PC-3 (cell line): ENCODE measurements around the gene HHIP. TPM values are rescaled to one million over a fixed set of nuclear protein-coding genes. Genes with fewer than 3 reads are reported as not detected.

Experiments
- ATAC-seq: fragments of 200-7000 bp; cut with Tn5 transposase; 2 replicates; pipeline ENCODE4 v1.9.1; 2020; ENCODE audit warnings: mild to moderate bottlenecking, moderate library complexity
- BruUV-seq: library from RNA; stranded (reverse); fragments of 400-500 nt; replicated peaks from 2 replicates; lab custom pipeline; 2021; lab: Mats Ljungman, UMichigan
- CTCF ChIA-PET: fragments of 300-600 bp; sonication (Branson Sonifier 250); formaldehyde crosslinking; loops from one replicate; lab custom pipeline; 2022; ENCODE audit warnings: antibody characterized with exemption; lab: Charles Lee
- POLR2A ChIA-PET: fragments of 300-600 bp; sonication (Branson Sonifier 250); formaldehyde crosslinking; loops from one replicate; lab custom pipeline; 2022; ENCODE audit warnings: antibody characterized with exemption; ENCODE audit not compliant: unreplicated experiment; lab: Charles Lee
- DNase-seq: peaks from one replicate; pipeline ENCODE4 v3.0.0-alpha.2; 2015
- H2AFZ ChIP-seq: fragments of 300-600 bp; sonication (generic); 2 replicates; pipeline ENCODE4 v1.6.0; 2016; ENCODE audit warnings: antibody characterized with exemption, low read length
- H3F3A ChIP-seq: fragments of 300-600 bp; sonication (generic); one replicate; pipeline ENCODE4 v1.6.0; 2017; ENCODE audit warnings: antibody characterized with exemption, low read length, control low read depth, mild to moderate bottlenecking; ENCODE audit not compliant: unreplicated experiment
- H3K27ac ChIP-seq: fragments of 300-600 bp; sonication (generic); 2 replicates; pipeline ENCODE4 v1.5.1; 2016; ENCODE audit warnings: mild to moderate bottlenecking, low read length
- H3K27me3 ChIP-seq: fragments of 300-600 bp; sonication (generic); 2 replicates; pipeline ENCODE4 v1.6.1; 2016; ENCODE audit warnings: low read length, mixed read lengths
- H3K36me3 ChIP-seq: fragments of 300-600 bp; sonication (generic); 2 replicates; pipeline ENCODE4 v1.6.1; 2016; ENCODE audit warnings: low read depth, mixed run types, low read length, mixed read lengths
- H3K4me1 ChIP-seq: fragments of 300-600 bp; sonication (generic); 2 replicates; pipeline ENCODE4 v1.5.1; 2016; ENCODE audit warnings: low read length; ENCODE audit not compliant: insufficient read depth
- H3K4me2 ChIP-seq: fragments of 300-600 bp; sonication (generic); 2 replicates; pipeline ENCODE4 v1.6.0; 2016; ENCODE audit warnings: low read length
- H3K4me3 ChIP-seq: fragments of 300-600 bp; sonication (generic); 2 replicates; pipeline ENCODE4 v1.5.1; 2016; ENCODE audit warnings: mild to moderate bottlenecking, low read length, mixed read lengths
- H3K79me2 ChIP-seq: fragments of 300-600 bp; sonication (generic); 2 replicates; pipeline ENCODE4 v1.6.1; 2017; ENCODE audit warnings: low read length, mixed read lengths
- H3K9ac ChIP-seq: fragments of 300-600 bp; sonication (generic); 2 replicates; pipeline ENCODE4 v1.6.0; 2016; ENCODE audit warnings: mild to moderate bottlenecking, low read length
- H3K9me2 ChIP-seq: fragments of 300-600 bp; sonication (generic); replicated peaks from 2 replicates; pipeline ENCODE4 v1.6.1; 2016; ENCODE audit warnings: mixed run types, low read length, mixed read lengths
- H3K9me3 ChIP-seq: fragments of 300-600 bp; sonication (generic); 2 replicates; pipeline ENCODE4 v1.6.1; 2016; ENCODE audit warnings: low read length, mixed read lengths
- H4K20me1 ChIP-seq: fragments of 300-600 bp; sonication (generic); 2 replicates; pipeline ENCODE4 v1.6.1; 2016; ENCODE audit warnings: low read length, mixed read lengths
- CTCF ChIP-seq: fragments of 300-600 bp; sonication (generic); conservative IDR thresholded peaks from 2 replicates; pipeline ENCODE4 v1.5.1; 2017; ENCODE audit warnings: antibody characterized with exemption, low read depth, mild to moderate bottlenecking, low read length
- EZH2 ChIP-seq: fragments of 300-600 bp; sonication (generic); IDR thresholded peaks from one replicate; pipeline ENCODE4 v1.6.1; 2017; ENCODE audit warnings: antibody characterized with exemption, mild to moderate bottlenecking, low read length; ENCODE audit not compliant: unreplicated experiment
- EZH2phosphoT487 ChIP-seq: fragments of 300-600 bp; sonication (generic); IDR thresholded peaks from 2 replicates; pipeline ENCODE4 v1.6.1; 2018; ENCODE audit warnings: mild to moderate bottlenecking, antibody characterized with exemption, low read length, borderline replicate concordance
- intact Hi-C: fragments of 100-400 bp; cut with micrococcal nuclease; formaldehyde crosslinking; loops from 2 replicates; pipeline ENCODE4 v1.9.0; 2023
- total RNA-seq: library from RNA; depleted of rRNA; stranded (reverse); fragments of >200 nt; gene quantifications from 2 replicates; pipeline ENCODE4 v1.2.3, GENCODE V29; 2014

The HHIP gene
- total RNA-seq, 1 experiment from 2014 or later: 1.2 TPM

- 0 out of 2 replicates have a peak, but pooled peaks cover 4% of the 10 kb centered on the region for H3K27me3 ChIP-seq
- no peaks in the 10 kb centered on the region for H3F3A ChIP-seq
- intact Hi-C loops: no loop called here
- ChIA-PET POLR2A (no interaction called here), CTCF (no interaction called here)
- H2AFZ ChIP-seq: no peak overlapping the region
- no peaks in the 10 kb centered on the region for H3K9me2 ChIP-seq
- DNase-seq: no peak
- no peaks in the 10 kb centered on the region for H3K79me2 ChIP-seq
- H3K9ac ChIP-seq: no peak overlapping the region
- no peaks in the 10 kb centered on the region for H3K36me3 ChIP-seq
- peaks cover 10% of the 10 kb centered on the region; the same call in 1 of the 2 replicates for H3K4me1 ChIP-seq
- no peak for ATAC-seq
- H4K20me1 ChIP-seq: no peaks in the 10 kb centered on the region
- no peak overlapping the region for H3K4me3 ChIP-seq
- H3K9me3 ChIP-seq: no peaks in the 10 kb centered on the region
- no peak overlapping the region for H3K27ac ChIP-seq
- no peak overlapping the region for H3K4me2 ChIP-seq
- TF ChIP-seq EZH2phosphoT487: no peak
- no peak for TF ChIP-seq EZH2
- no peak for TF ChIP-seq CTCF
- BruUV-seq: no TSS peak
Observed at GRCh38 chr4:144703494-144703893, 57.5 kb downstream of the HHIP start.

- H3K9ac ChIP-seq: no peak overlapping the region
- no peak for ATAC-seq
- H3K79me2 ChIP-seq: no peaks in the 10 kb centered on the region
- DNase-seq: no peak
- POLR2A ChIA-PET: no interaction called here
- intact Hi-C loops: no loop called here
- H2AFZ ChIP-seq: no peak overlapping the region
- H3K36me3 ChIP-seq: no peaks in the 10 kb centered on the region
- CTCF ChIA-PET: no interaction called here
- no peaks in the 10 kb centered on the region for H4K20me1 ChIP-seq
- H3K9me2 ChIP-seq: no peaks in the 10 kb centered on the region
- BruUV-seq: no TSS peak
- H3K27ac ChIP-seq: no peak overlapping the region
- TF ChIP-seq CTCF: no peak
- TF ChIP-seq EZH2phosphoT487: no peak
- 0 out of 2 replicates have a peak, but pooled peaks cover 4% of the 10 kb centered on the region for H3K27me3 ChIP-seq
- no peak overlapping the region for H3K4me2 ChIP-seq
- peaks cover 19% of the 10 kb centered on the region for H3K4me1 ChIP-seq
- no peaks in the 10 kb centered on the region for H3F3A ChIP-seq
- no peak overlapping the region for H3K4me3 ChIP-seq
- no peaks in the 10 kb centered on the region for H3K9me3 ChIP-seq
Observed at GRCh38 chr4:144705601-144706590, 59.9 kb downstream of the HHIP start.

GRCh38 chr4:144709159-144709558, 63.2 kb downstream of the HHIP start:
- POLR2A ChIA-PET: no interaction called here
- Histone ChIP-seq H3K27ac (peak overlapping the region; percentile 59), H4K20me1 (no peaks in the 10 kb centered on the region), H3K79me2 (no peaks in the 10 kb centered on the region), H3K27me3 (0 out of 2 replicates have a peak, but pooled peaks cover 4% of the 10 kb centered on the region), H3K9ac (no peak overlapping the region), H3F3A (no peaks in the 10 kb centered on the region), H3K4me3 (no peak overlapping the region), H3K9me2 (no peaks in the 10 kb centered on the region), H3K36me3 (no peaks in the 10 kb centered on the region), H2AFZ (no peak overlapping the region), H3K4me1 (peaks cover 25% of the 10 kb centered on the region), H3K9me3 (no peaks in the 10 kb centered on the region), H3K4me2 (no peak overlapping the region; the same call in 1 of the 2 replicates)
- BruUV-seq: no TSS peak
- CTCF ChIA-PET: no interaction called here
- TF ChIP-seq EZH2phosphoT487 (no peak), EZH2 (no peak), CTCF (no peak)
- ATAC-seq: peak; percentile 61
- intact Hi-C loops: no loop called here
- peak; percentile 65 for DNase-seq
